HG03175 (cell line): ENCODE results near the gene RPAP3.
A peak's percentile ranks its signal among the peaks of the same experiment; 100 is the strongest.

Experiments
- ATAC-seq: cut with Tn5 transposase; IDR thresholded peaks from one replicate; pipeline ENCODE4 v1.9.1; 2021; ENCODE audit warnings: mild to moderate bottlenecking, moderate library complexity; ENCODE audit not compliant: unreplicated experiment

RPAP3 gene

GRCh38 chr12:47743311-47743860, 37.6 kb upstream of the RPAP3 start:
- ATAC-seq, result no peak

GRCh38 chr12:47742253-47742825, 36.5 kb upstream of the RPAP3 start:
- ATAC-seq, result no peak

- ATAC-seq, result peak; percentile 36
Measured at GRCh38 chr12:47741340-47741703, 35.5 kb upstream of the RPAP3 start.

GRCh38 chr12:47740606-47741339, 34.9 kb upstream of the RPAP3 start:
- ATAC-seq, result peak; percentile 49

GRCh38 chr12:47739979-47740378, 34.1 kb upstream of the RPAP3 start:
- peak; percentile 43 for ATAC-seq

GRCh38 chr12:47739297-47739696, 33.5 kb upstream of the RPAP3 start:
- ATAC-seq, result no peak

GRCh38 chr12:47737936-47738594, 32.2 kb upstream of the RPAP3 start:
- ATAC-seq, result no peak

- ATAC-seq, result no peak
Measured at GRCh38 chr12:47736877-47737676, 31.2 kb upstream of the RPAP3 start.

GRCh38 chr12:47736216-47736615, 30.4 kb upstream of the RPAP3 start:
- no peak for ATAC-seq

- no peak for ATAC-seq
Measured at GRCh38 chr12:47735649-47736048, 29.8 kb upstream of the RPAP3 start.

- no peak for ATAC-seq
Measured at GRCh38 chr12:47734725-47735480, 29.1 kb upstream of the RPAP3 start.

- no peak for ATAC-seq
Measured at GRCh38 chr12:47733142-47733541, 27.3 kb upstream of the RPAP3 start.

GRCh38 chr12:47732504-47732903, 26.7 kb upstream of the RPAP3 start:
- ATAC-seq, result no peak

GRCh38 chr12:47731723-47732122, 25.9 kb upstream of the RPAP3 start:
- ATAC-seq, result no peak

GRCh38 chr12:47730341-47730744, 24.5 kb upstream of the RPAP3 start:
- no peak for ATAC-seq

GRCh38 chr12:47729233-47729632, 23.4 kb upstream of the RPAP3 start:
- no peak for ATAC-seq

GRCh38 chr12:47725893-47726292, 20.1 kb upstream of the RPAP3 start:
- ATAC-seq, result peak; percentile 84

GRCh38 chr12:47725091-47725772, 19.4 kb upstream of the RPAP3 start, which contains the start of gene ENDOU:
TSS of gene ENDOU (minus strand) at chr12:47725490. CDS start at chr12:47725413, 77 bp downstream.
- no peak for ATAC-seq

- no peak for ATAC-seq
Measured at GRCh38 chr12:47722941-47723631, 17.3 kb upstream of the RPAP3 start.
